Epithelial cell of prostate (primary cell): ENCODE measurements around the gene SPIN2B.
"Not testable (repeated sequence)": the region's sequence is repeated elsewhere in the genome, so short reads cannot be mapped to it uniquely, and the experiment has no call there.

Experiments
- DNase-seq: peaks from one replicate; pipeline ENCODE4 v3.0.0-alpha.2; 2011; ENCODE audit warnings: low read depth, low spot score
- H3K27ac ChIP-seq: fragments of 450-650 bp; 2 replicates; pipeline ENCODE4 v1.5.1; 2017; ENCODE audit warnings: mild to moderate bottlenecking

Gene SPIN2B

GRCh38 chrX:57121162-57121755 lies at the start of gene SPIN2B:
TSS of gene SPIN2B (minus strand) at chrX:57121548.
- DNase-seq = no peak
- H3K27ac ChIP-seq = peak within 1 kb of the TSS; percentile 5

- no peak for DNase-seq
- H3K27ac ChIP-seq = no peak overlapping the region
These were observed 35.2 kb upstream of the SPIN2B start for GRCh38 chrX:57156397-57157049.

- no peak for DNase-seq
- no peak overlapping the region for H3K27ac ChIP-seq
These were observed 33.8 kb upstream of the SPIN2B start for GRCh38 chrX:57155171-57155570.

- DNase-seq = not testable (repeated sequence)
These were observed 30.9 kb upstream of the SPIN2B start for GRCh38 chrX:57152222-57152621.

GRCh38 chrX:57138674-57139073 lies 17.3 kb upstream of the SPIN2B start:
- no peak for DNase-seq
- H3K27ac ChIP-seq = no peak overlapping the region

More at GRCh38 chrX:57152222-57152621, 30.9 kb upstream of the SPIN2B start:
- not testable (repeated sequence) for H3K27ac ChIP-seq

- no peak overlapping the region for H3K27ac ChIP-seq
- no peak for DNase-seq
These were observed 16.2 kb upstream of the SPIN2B start for GRCh38 chrX:57137501-57137900.

GRCh38 chrX:57137073-57137472 lies 15.7 kb upstream of the SPIN2B start, which contains the start of gene SPIN2A:
TSS of gene SPIN2A (minus strand) at chrX:57137397. CDS start at chrX:57136597, 800 bp downstream.
- not testable (repeated sequence) for H3K27ac ChIP-seq, DNase-seq

- DNase-seq, H3K27ac ChIP-seq: not testable (repeated sequence)
These were observed 15.2 kb upstream of the SPIN2B start for GRCh38 chrX:57136589-57136988.

- H3K27ac ChIP-seq = no peak overlapping the region
- no peak for DNase-seq
These were observed 13.9 kb upstream of the SPIN2B start for GRCh38 chrX:57135287-57135686.

GRCh38 chrX:57134702-57135101 lies 13.4 kb upstream of the SPIN2B start:
- no peak for DNase-seq
- no peak overlapping the region for H3K27ac ChIP-seq

- H3K27ac ChIP-seq = no peak overlapping the region
- DNase-seq = no peak
These were observed 12.4 kb upstream of the SPIN2B start for GRCh38 chrX:57133706-57134105.

- not testable (repeated sequence) for H3K27ac ChIP-seq, DNase-seq
These were observed 11.9 kb upstream of the SPIN2B start for GRCh38 chrX:57133284-57133683.

GRCh38 chrX:57132046-57132445 lies 10.7 kb upstream of the SPIN2B start:
- H3K27ac ChIP-seq = no peak overlapping the region
- no peak for DNase-seq

- DNase-seq = no peak
- H3K27ac ChIP-seq = peak overlapping the region; percentile 5
These were observed 468 bp upstream of the SPIN2B start for GRCh38 chrX:57121816-57122215.

- not testable (repeated sequence) for H3K27ac ChIP-seq
These were observed 658 bp downstream of the SPIN2B start for GRCh38 chrX:57120619-57121161.

GRCh38 chrX:57119416-57119815 lies 1.9 kb downstream of the SPIN2B start:
- no peak for DNase-seq
- H3K27ac ChIP-seq = no peak overlapping the region

More at GRCh38 chrX:57120619-57121161, 658 bp downstream of the SPIN2B start:
- not testable (repeated sequence) for DNase-seq

GRCh38 chrX:57117566-57117965 lies 3.8 kb downstream of the SPIN2B start:
- not testable (repeated sequence) for DNase-seq, H3K27ac ChIP-seq

GRCh38 chrX:57104921-57105398 lies 16.4 kb downstream of the SPIN2B start:
- no peak overlapping the region for H3K27ac ChIP-seq
- no peak for DNase-seq

- H3K27ac ChIP-seq = no peak overlapping the region
- no peak for DNase-seq
These were observed 16.9 kb downstream of the SPIN2B start for GRCh38 chrX:57104406-57104805.

GRCh38 chrX:57103489-57103888 lies 17.9 kb downstream of the SPIN2B start:
- H3K27ac ChIP-seq = no peak overlapping the region
- DNase-seq = no peak

- DNase-seq = not testable (repeated sequence)
These were observed 18.4 kb downstream of the SPIN2B start for GRCh38 chrX:57102918-57103317.

More at GRCh38 chrX:57102918-57103317, 18.4 kb downstream of the SPIN2B start:
- H3K27ac ChIP-seq = not testable (repeated sequence)
